Colon (tissue), 2 donors: Measurements from ENCODE around the gene SOX8.

Experiments used
- FAIRE-seq: peaks from 2 replicates; lab custom pipeline; 2012; peaks lifted over from hg19 to GRCh38; lab: Jason Lieb, UNC
- donor health status: control.
- donor health status: control.

SOX8 gene

DNA sequence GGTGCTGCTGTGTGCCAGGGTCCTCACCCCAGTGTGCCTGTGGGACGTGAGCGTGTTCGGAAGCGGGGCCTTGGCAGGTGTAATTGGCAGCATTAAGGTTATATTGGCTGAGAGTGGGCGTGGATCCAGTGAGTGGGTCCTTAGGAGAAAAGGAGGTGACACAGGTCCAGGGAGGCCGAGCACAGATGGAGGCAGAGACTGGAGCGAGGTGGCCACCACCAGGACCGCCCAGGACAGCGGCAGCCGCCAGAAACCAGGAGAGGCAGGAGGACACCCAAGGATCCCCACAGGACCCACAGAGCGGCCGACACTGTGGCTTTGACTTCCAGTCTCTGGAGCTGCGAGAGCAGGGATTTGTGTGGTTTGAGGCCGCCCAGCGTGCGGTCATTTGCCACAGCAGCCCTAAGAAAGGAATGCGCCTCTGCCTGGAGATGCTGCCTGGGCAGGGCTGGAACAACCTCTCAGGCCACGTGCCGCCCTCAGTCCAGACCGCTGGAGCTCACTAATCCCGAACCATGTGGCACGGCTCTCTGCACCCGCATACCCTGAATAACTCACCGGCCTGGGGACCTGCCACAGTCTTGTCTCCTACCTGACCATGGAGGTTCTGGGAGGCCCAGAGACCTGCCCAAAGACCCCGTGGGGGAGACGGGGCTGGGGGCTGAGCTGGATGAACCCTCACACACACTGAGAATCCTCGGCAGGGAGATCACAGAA is 45.4 kb downstream of the SOX8 start:
- no peak for FAIRE-seq

GRCh38 chr16:1027501-1027815 is 45.9 kb downstream of the SOX8 start:
- no peak for FAIRE-seq

GRCh38 chr16:1028056-1028455 is 46.5 kb downstream of the SOX8 start:
- no peak for FAIRE-seq

DNA sequence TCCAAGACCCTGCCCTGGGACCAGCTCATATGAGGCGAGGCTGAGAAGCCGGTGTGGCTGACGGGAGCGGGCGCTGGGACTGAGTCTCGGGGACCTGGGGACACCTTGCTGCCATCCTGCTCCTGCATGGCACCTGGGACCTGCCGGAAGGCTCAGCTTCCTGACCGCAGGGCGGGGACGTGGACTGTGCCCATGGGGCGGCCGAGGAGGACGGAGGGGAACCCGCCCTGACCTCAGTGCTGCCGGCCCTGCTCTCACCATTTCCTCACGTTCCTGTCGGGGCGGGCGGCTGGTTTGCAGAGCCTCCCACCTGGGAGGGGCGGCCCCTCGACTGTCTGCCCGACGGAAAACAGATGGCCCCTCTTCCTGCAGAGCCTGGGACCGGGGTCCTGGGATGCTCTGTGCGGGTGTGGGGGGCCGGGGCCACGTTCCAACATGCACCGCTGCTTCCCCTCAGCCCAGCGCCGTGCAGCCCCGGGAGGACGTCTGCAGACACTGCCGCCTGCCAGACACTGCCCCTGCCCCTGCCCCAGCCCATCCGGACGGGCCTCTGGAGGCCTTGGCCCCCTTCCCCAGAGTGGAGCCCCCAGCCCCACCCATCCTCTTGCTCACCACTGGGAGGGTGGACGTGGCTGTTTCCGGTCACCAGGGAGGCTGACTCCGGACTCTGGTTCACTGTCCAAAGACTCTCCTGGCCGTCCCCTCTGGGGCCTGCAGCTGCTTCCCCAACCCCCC is 47.1 kb downstream of the SOX8 start:
- no peak for FAIRE-seq

DNA sequence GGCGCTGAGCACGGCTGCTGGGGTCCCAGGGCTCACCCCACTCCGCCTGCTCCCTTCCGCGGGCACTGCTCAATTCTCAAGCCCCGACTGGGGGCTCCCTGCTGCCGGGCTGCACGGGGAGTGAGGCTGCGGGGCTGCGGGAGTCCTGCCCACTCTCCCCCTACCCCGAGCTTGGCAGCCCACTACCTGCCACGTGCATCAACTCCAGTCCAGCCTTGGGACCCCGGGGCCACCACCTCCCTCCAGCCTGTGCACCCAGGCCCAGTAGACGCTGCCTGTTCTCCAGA is 47.6 kb downstream of the SOX8 start:
- FAIRE-seq = no peak

DNA sequence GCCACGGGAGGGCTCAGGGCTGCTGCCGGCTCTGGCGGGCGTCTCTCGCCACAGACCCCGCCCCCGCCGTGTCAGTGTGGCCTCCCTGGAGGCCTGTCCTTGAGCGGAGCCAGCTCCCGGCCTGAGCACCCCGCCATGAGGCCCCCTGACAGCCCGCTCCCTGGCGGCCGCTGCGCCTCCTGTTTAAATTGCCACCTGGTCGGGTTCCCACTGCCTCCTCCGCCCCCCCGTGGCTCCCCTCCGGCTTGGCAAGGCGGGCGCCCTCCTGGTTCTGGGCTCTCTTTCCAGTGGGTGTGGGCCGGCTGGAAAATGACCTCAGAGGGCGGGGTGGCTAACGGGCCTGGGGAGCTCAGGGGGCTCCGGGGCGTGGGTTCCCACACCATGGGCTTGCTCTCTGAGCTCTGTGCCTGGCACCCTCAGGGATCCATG is 48.9 kb downstream of the SOX8 start:
- FAIRE-seq = no peak

DNA sequence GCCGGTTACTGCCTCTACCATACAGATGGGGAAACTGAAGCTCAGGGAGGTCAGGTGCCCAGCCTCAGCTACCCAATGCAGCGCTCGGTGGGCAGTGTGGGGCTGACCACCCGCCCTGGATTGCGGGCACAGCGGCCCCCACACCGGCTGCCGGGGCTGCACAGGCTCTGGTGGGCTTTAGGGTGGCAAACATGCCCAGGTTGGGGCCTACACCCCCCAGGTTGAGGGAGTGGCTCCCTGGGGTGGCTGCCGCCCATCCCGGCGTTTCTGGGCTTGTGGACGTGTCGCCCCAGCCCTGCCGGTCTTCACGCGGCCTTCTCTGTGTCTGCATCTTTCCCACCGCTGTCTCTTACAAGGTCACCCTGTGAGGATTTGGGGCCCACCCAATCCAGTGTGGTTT is 50.1 kb downstream of the SOX8 start:
- no peak for FAIRE-seq

- FAIRE-seq = no peak
Measured at GRCh38 chr16:1032607-1033006, 51.0 kb downstream of the SOX8 start.

GRCh38 chr16:1033128-1033679 is 51.6 kb downstream of the SOX8 start:
- FAIRE-seq = no peak

DNA sequence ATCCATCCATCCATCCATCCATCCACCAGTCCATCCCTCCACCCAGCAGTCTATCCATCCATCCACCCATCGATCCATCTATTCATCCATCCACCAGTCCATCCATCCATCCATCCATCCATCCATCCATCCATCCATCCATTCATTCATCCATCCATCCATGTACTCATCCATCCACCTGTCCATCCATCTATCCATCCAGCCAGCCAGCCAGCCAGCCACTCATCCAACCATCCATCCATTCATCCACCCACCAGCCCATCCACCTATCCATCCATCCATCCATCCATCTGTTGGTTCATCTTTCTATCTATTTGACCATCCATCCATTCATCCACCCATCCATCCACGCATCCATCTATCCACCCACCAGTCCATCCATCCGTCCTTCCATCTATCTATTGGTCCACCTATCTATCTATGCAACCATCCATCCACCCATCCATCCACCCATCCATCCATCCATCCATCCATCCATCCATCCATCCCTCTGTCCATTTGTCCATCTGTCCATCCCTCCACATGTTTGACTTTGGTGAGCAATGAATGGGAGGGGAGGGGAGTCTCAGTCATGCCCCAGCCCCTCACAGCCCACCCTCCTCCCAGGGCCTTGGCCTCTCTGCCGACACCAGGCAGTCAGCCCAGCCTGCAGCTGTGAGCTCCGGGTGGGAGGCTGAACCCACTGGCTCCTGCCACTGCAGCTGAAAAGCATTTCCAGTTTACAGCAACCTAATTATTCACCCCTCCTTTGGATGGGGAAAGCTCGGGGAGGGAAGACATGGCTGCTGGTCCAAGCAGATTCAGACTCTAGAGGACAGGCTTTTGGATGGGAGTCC is 52.9 kb downstream of the SOX8 start:
- no peak for FAIRE-seq

DNA sequence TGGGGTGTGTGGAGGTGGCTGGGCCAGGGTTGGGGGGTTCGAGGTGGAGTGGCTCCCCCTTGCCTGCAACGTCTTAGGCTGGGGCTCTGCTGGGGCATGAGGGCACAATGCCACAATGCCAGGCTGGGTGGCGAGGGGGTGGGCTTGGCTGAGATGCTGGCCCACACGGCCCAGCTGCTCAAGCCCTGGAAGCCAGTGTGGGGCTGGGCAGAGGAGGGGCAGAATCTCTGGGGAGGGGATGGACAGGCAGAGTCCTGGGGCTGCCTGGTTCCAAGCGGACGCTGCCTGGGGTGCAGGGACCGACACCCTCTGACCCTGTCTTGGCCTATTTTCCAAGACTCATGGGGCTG is 53.5 kb downstream of the SOX8 start:
- no peak for FAIRE-seq

DNA sequence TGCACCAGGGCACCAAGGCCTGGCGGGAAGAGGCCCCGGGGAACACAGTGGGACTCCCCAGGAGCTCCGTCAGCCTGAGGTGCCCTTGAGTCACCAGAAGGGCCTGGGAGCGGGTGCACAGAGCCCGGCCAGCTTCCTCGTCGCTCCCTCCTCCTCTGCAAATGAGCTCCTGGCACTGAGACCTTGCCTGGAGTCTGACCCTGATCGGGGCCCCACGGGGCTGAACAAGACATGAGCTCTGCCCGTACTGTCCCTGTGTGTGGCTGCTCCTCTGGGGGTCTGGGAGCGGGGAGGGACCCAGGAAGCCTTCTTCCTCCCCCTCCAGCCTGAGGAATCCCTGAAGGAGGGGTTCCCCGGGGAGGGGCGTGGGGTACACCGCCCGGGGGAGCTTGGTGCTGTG is 54.6 kb downstream of the SOX8 start:
- FAIRE-seq = no peak
